ENCODE measurements around the gene WDR59.

Gene WDR59

GRCh38 chr16:74842413-74842812 lies 142.5 kb downstream of the WDR59 start:
- H3K4me1 ChIP-seq (ENCODE audit: insufficient read depth, low read length): no peaks in the 10 kb centered on the region
- no peaks in the 10 kb centered on the region for H3K27me3 ChIP-seq (ENCODE audit: insufficient read depth, low read length)
- H3K9me3 ChIP-seq (ENCODE audit: low read length): no peaks in the 10 kb centered on the region
- H2AFZ ChIP-seq (ENCODE audit: low read depth, low read length): no peak overlapping the region
- no peaks in the 10 kb centered on the region for H3K36me3 ChIP-seq (ENCODE audit: insufficient read depth, low read length)
- no peak overlapping the region for H3K4me3 ChIP-seq (ENCODE audit: low read length)

DNA sequence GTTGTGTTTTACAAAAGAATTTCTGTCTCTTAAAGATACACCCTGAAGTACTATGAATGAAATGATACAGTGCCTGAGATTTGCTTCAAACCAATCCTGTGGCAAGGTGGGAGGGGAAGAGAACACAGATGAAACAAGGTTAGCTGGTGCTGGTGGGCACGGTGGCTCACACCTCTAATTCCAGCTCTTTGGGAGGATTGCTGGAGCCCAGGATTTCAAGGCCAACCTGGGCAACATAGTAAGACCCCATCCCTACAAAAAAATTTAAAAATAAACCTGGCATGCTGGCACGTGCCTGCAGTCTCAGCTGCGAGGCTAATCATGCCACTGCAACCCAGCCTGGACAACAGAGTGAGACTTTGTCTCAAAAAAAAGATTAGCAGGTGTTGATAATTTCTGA lies 143.0 kb downstream of the WDR59 start:
- Histone ChIP-seq H3K27me3 (ENCODE audit: insufficient read depth, low read length) (no peaks in the 10 kb centered on the region), H3K4me3 (ENCODE audit: low read length) (no peak overlapping the region), H3K36me3 (ENCODE audit: insufficient read depth, low read length) (no peaks in the 10 kb centered on the region), H2AFZ (ENCODE audit: low read depth, low read length) (no peak overlapping the region), H3K9me3 (ENCODE audit: low read length) (no peaks in the 10 kb centered on the region), H3K4me1 (ENCODE audit: insufficient read depth, low read length) (no peaks in the 10 kb centered on the region)

DNA sequence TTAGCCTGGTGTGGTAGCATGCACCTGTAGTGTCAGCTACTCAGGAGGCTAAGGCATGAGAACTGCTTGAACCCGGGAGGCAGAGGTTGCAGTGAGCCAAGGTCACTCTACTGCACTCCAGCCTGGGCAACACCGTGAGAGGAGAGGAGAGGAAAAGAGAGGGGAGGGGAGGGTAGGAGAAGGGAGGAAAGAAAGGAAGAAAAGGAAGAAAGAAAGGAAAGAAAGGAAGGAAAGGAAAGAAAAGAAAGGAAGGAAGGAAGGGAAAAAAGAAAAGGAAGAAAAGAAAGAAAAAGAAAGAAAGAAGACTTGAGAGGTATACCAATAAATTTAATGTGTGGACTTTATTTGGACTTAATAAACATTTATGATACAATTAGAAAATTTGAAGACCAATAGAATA lies 143.5 kb downstream of the WDR59 start:
- no peaks in the 10 kb centered on the region for H3K36me3 ChIP-seq (ENCODE audit: insufficient read depth, low read length)
- no peak overlapping the region for H2AFZ ChIP-seq (ENCODE audit: low read depth, low read length)
- H3K4me1 ChIP-seq (ENCODE audit: insufficient read depth, low read length): no peaks in the 10 kb centered on the region
- H3K27me3 ChIP-seq (ENCODE audit: insufficient read depth, low read length): no peaks in the 10 kb centered on the region
- no peaks in the 10 kb centered on the region for H3K9me3 ChIP-seq (ENCODE audit: low read length)
- no peak overlapping the region for H3K4me3 ChIP-seq (ENCODE audit: low read length)

DNA sequence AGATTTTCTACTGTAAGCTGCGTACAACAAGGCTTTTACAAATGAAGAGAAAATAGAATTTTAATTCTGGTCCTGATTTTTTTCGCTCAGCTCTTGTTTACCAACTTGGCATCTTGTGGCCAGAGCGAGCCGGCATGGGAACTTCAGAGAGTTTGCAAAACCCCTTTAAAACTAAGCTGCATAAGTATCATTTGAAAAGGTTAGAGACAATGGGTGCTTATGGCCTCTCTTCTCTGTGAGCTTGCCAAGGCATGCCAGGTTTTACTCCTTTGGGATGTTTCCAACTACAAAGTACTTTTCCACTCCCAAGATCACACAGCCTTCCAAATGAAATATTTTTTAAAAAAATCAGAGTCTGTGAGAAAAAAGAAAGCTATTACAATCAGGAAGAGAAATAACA lies 147.9 kb downstream of the WDR59 start:
- no peaks in the 10 kb centered on the region for H3K27me3 ChIP-seq (ENCODE audit: insufficient read depth, low read length)

GRCh38 chr16:74836111-74836671 lies 148.7 kb downstream of the WDR59 start:
- no peak overlapping the region for H3K4me3 ChIP-seq (ENCODE audit: low read length)
- H3K27me3 ChIP-seq (ENCODE audit: insufficient read depth, low read length): no peaks in the 10 kb centered on the region
- no peaks in the 10 kb centered on the region for H3K36me3 ChIP-seq (ENCODE audit: insufficient read depth, low read length)

More for the DNA sequence above, 147.9 kb downstream of the WDR59 start:
- no peaks in the 10 kb centered on the region for H3K4me1 ChIP-seq (ENCODE audit: insufficient read depth, low read length)
- H3K9me3 ChIP-seq (ENCODE audit: low read length): no peaks in the 10 kb centered on the region
- H3K4me3 ChIP-seq (ENCODE audit: low read length): no peak overlapping the region
- no peak overlapping the region for H2AFZ ChIP-seq (ENCODE audit: low read depth, low read length)
- H3K36me3 ChIP-seq (ENCODE audit: insufficient read depth, low read length): no peaks in the 10 kb centered on the region

DNA sequence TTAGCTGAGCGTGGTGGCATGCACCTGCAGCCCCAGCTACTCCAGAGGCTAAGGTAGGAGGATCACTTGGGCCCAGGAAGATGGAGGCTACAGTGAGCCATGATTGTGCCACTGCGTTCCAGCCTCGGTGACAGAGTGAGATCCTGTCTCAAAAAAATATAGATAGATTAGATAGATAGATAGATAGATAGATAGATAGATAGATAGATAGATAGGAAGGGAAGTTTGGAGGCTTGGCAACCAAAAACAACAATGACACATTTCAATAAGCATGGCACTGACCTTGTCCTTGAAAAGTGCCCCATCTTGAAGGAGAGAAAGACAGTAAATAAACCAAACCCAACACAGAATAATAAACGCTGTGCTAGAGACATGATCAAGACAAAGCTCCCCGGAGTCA lies 152.7 kb downstream of the WDR59 start:
- Histone ChIP-seq H3K36me3 (ENCODE audit: insufficient read depth, low read length) (no peaks in the 10 kb centered on the region), H3K27me3 (ENCODE audit: insufficient read depth, low read length) (no peaks in the 10 kb centered on the region), H3K9me3 (ENCODE audit: low read length) (peaks cover 2% of the 10 kb centered on the region), H3K4me3 (ENCODE audit: low read length) (no peak overlapping the region), H3K4me1 (ENCODE audit: insufficient read depth, low read length) (no peaks in the 10 kb centered on the region), H2AFZ (ENCODE audit: low read depth, low read length) (no peak overlapping the region)

More at GRCh38 chr16:74836111-74836671, 148.7 kb downstream of the WDR59 start:
- no peak overlapping the region for H2AFZ ChIP-seq (ENCODE audit: low read depth, low read length)
- H3K9me3 ChIP-seq (ENCODE audit: low read length): no peaks in the 10 kb centered on the region
- no peaks in the 10 kb centered on the region for H3K4me1 ChIP-seq (ENCODE audit: insufficient read depth, low read length)

DNA sequence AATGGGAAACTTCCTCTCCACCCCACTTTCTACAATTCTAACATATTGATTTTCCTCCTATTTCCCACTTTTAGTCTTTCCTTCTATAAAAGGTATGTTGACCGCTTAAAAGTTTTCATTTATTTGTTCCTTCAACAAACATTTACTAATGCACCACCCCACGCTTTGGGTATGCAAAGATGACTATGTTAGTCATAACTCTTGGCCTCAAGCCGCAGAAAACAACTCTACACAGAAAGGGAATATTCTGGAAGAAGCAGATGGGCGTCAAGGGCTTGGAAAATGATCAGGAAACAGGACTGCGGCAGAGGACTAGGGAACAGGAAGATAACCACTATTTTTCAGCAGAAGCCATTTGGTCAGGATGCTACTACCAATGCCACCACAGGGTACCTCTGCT lies 153.5 kb downstream of the WDR59 start:
- H3K36me3 ChIP-seq (ENCODE audit: insufficient read depth, low read length): no peaks in the 10 kb centered on the region
- no peaks in the 10 kb centered on the region for H3K27me3 ChIP-seq (ENCODE audit: insufficient read depth, low read length)

DNA sequence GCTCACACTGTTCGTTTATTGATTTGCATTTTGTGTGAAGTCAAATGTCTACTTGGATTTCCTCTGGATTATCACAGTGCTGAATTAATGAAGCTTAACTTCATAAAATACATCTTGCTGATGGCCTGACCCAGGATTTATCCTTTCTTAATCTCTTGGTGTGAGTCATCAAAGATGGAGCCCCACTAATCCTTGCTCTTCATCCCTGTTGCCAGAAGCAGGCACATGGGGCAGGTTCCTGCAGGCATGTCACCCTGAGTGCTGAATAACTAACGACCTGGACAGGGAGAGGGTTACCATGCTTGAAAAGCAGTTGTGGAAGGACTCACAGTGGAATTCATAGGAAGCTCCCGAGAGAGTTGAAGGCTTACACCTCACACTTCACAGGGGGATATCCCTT lies 154.3 kb downstream of the WDR59 start:
- Histone ChIP-seq H3K4me1 (ENCODE audit: insufficient read depth, low read length) (no peaks in the 10 kb centered on the region), H2AFZ (ENCODE audit: low read depth, low read length) (no peak overlapping the region), H3K36me3 (ENCODE audit: insufficient read depth, low read length) (no peaks in the 10 kb centered on the region), H3K9me3 (ENCODE audit: low read length) (peaks cover 2% of the 10 kb centered on the region), H3K4me3 (ENCODE audit: low read length) (no peak overlapping the region), H3K27me3 (ENCODE audit: insufficient read depth, low read length) (no peaks in the 10 kb centered on the region)

More for the DNA sequence above, 153.5 kb downstream of the WDR59 start:
- no peak overlapping the region for H2AFZ ChIP-seq (ENCODE audit: low read depth, low read length)
- H3K4me3 ChIP-seq (ENCODE audit: low read length): no peak overlapping the region
- H3K9me3 ChIP-seq (ENCODE audit: low read length): peaks cover 2% of the 10 kb centered on the region
- no peaks in the 10 kb centered on the region for H3K4me1 ChIP-seq (ENCODE audit: insufficient read depth, low read length)

- no peaks in the 10 kb centered on the region for H3K27me3 ChIP-seq (ENCODE audit: insufficient read depth, low read length)
- no peaks in the 10 kb centered on the region for H3K4me1 ChIP-seq (ENCODE audit: insufficient read depth, low read length)
- H3K4me3 ChIP-seq (ENCODE audit: low read length): no peak overlapping the region
- H3K9me3 ChIP-seq (ENCODE audit: low read length): peaks cover 2% of the 10 kb centered on the region
- H3K36me3 ChIP-seq (ENCODE audit: insufficient read depth, low read length): no peaks in the 10 kb centered on the region
- no peak overlapping the region for H2AFZ ChIP-seq (ENCODE audit: low read depth, low read length)
These were observed 155.3 kb downstream of the WDR59 start for GRCh38 chr16:74829637-74830036.

- peaks cover 2% of the 10 kb centered on the region for H3K9me3 ChIP-seq (ENCODE audit: low read length)
- H2AFZ ChIP-seq (ENCODE audit: low read depth, low read length): no peak overlapping the region
- peaks cover 3% of the 10 kb centered on the region for H3K27me3 ChIP-seq (ENCODE audit: insufficient read depth, low read length)
- no peak overlapping the region for H3K4me3 ChIP-seq (ENCODE audit: low read length)
- no peaks in the 10 kb centered on the region for H3K36me3 ChIP-seq (ENCODE audit: insufficient read depth, low read length)
- H3K4me1 ChIP-seq (ENCODE audit: insufficient read depth, low read length): no peaks in the 10 kb centered on the region
These were observed 159.0 kb downstream of the WDR59 start for GRCh38 chr16:74825941-74826340.

DNA sequence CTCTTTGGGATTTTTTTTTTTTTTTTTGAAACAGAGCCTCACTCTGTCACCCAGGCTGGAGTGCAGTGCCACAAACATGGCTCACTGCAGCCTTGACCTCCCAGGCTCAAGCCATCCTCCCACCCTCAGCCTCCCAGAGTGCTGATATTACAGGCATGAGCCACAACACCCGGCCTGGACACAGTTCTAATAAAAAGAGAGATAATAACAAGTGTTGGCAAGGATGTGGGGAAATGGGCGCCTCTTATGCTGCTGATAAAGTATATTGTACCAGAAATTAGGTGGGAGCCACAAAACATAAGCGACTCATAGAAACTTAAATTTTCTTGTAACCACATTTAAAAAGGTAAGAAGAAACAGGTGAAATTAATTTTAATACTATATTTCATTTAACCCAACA lies 159.9 kb downstream of the WDR59 start:
- no peak overlapping the region for H3K4me3 ChIP-seq (ENCODE audit: low read length)
- no peaks in the 10 kb centered on the region for H3K36me3 ChIP-seq (ENCODE audit: insufficient read depth, low read length)
- H3K9me3 ChIP-seq (ENCODE audit: low read length): peaks cover 2% of the 10 kb centered on the region
- no peak overlapping the region for H2AFZ ChIP-seq (ENCODE audit: low read depth, low read length)
- no peaks in the 10 kb centered on the region for H3K4me1 ChIP-seq (ENCODE audit: insufficient read depth, low read length)
- H3K27me3 ChIP-seq (ENCODE audit: insufficient read depth, low read length): peaks cover 3% of the 10 kb centered on the region

Measured in neuron (in vitro differentiated cells).